Measurements from ENCODE around the gene SLC31A1.

Gene SLC31A1

GRCh38 chr9:113215132-113215531 is 6.2 kb upstream of the SLC31A1 start:
- H3K27me3 ChIP-seq (ENCODE audit: insufficient read depth, low read length, poor library complexity) = no peaks in the 10 kb centered on the region
- H3K27ac ChIP-seq (ENCODE audit: low read depth, low read length) = no peak overlapping the region
- H3K36me3 ChIP-seq (ENCODE audit: control insufficient read depth, insufficient read depth, low read length) = no peaks in the 10 kb centered on the region
- no peaks in the 10 kb centered on the region for H3K4me1 ChIP-seq (ENCODE audit: control insufficient read depth, low read depth, low read length)
- WGBS (ENCODE audit: extremely low coverage, insufficient coverage, low lambda C conversion rate) = no CpG with 5 or more reads among the region's 3 CpGs
- H3K4me2 ChIP-seq (ENCODE audit: low read length) = no peak overlapping the region
- H4K5ac ChIP-seq (ENCODE audit: low read length) = no peak overlapping the region
- no peak overlapping the region for H4K8ac ChIP-seq (ENCODE audit: low read depth, low read length)
- no peak overlapping the region for H3K18ac ChIP-seq (ENCODE audit: low read length)
- H2BK120ac ChIP-seq (ENCODE audit: low read depth, low read length) = no peak overlapping the region
- H3K9ac ChIP-seq (ENCODE audit: low read length) = no peak overlapping the region
- H2BK5ac ChIP-seq (ENCODE audit: low read length) = no peak overlapping the region
- no peak overlapping the region for H3K56ac ChIP-seq (ENCODE audit: low read length)
- H3K79me1 ChIP-seq (ENCODE audit: low read length) = peaks cover 3% of the 10 kb centered on the region
- DNase-seq = no peak
- no peak overlapping the region for H3K23ac ChIP-seq (ENCODE audit: low read length)
- H3K79me2 ChIP-seq (ENCODE audit: control insufficient read depth, insufficient read depth, low read length) = peaks cover 3% of the 10 kb centered on the region
- no peak overlapping the region for H3K4me3 ChIP-seq (ENCODE audit: low read length)
- no peak overlapping the region for H2BK15ac ChIP-seq (replicated peaks; ENCODE audit: low read depth)
- H3K4ac ChIP-seq (ENCODE audit: low read depth, low read length) = no peak overlapping the region
- H2AK5ac ChIP-seq (ENCODE audit: low read length) = no peak overlapping the region

- H3K56ac ChIP-seq (ENCODE audit: low read length) = no peak overlapping the region
- H4K8ac ChIP-seq (ENCODE audit: low read depth, low read length) = no peak overlapping the region
- H3K23ac ChIP-seq (ENCODE audit: low read length) = no peak overlapping the region
- no peak overlapping the region for H2BK120ac ChIP-seq (ENCODE audit: low read depth, low read length)
- H3K79me2 ChIP-seq (ENCODE audit: control insufficient read depth, insufficient read depth, low read length) = peaks cover 10% of the 10 kb centered on the region
- H3K27ac ChIP-seq (ENCODE audit: low read depth, low read length) = no peak overlapping the region
- H3K27me3 ChIP-seq (ENCODE audit: insufficient read depth, low read length, poor library complexity) = no peaks in the 10 kb centered on the region
- H3K36me3 ChIP-seq (ENCODE audit: control insufficient read depth, insufficient read depth, low read length) = no peaks in the 10 kb centered on the region
- no peak overlapping the region for H3K4me3 ChIP-seq (ENCODE audit: low read length)
- H2BK5ac ChIP-seq (ENCODE audit: low read length) = no peak overlapping the region
- no peak overlapping the region for H3K9ac ChIP-seq (ENCODE audit: low read length)
- H3K79me1 ChIP-seq (ENCODE audit: low read length) = peaks cover 6% of the 10 kb centered on the region
- peaks cover 2% of the 10 kb centered on the region for H3K4me1 ChIP-seq (ENCODE audit: control insufficient read depth, low read depth, low read length)
- WGBS (ENCODE audit: extremely low coverage, insufficient coverage, low lambda C conversion rate) = no CpG with 5 or more reads among the region's 3 CpGs
- no peak overlapping the region for H2BK15ac ChIP-seq (replicated peaks; ENCODE audit: low read depth)
- DNase-seq = peak; percentile 59
- no peak overlapping the region for H4K5ac ChIP-seq (ENCODE audit: low read length)
- H3K4me2 ChIP-seq (ENCODE audit: low read length) = no peak overlapping the region
- H2AK5ac ChIP-seq (ENCODE audit: low read length) = no peak overlapping the region
- no peak overlapping the region for H3K18ac ChIP-seq (ENCODE audit: low read length)
- H3K4ac ChIP-seq (ENCODE audit: low read depth, low read length) = no peak overlapping the region
Observed at GRCh38 chr9:113216406-113216805, 4.9 kb upstream of the SLC31A1 start.

GRCh38 chr9:113219186-113219936 is 2.0 kb upstream of the SLC31A1 start:
- Histone ChIP-seq H2BK120ac (ENCODE audit: low read depth, low read length) (no peak overlapping the region), H3K4me3 (ENCODE audit: low read length) (no peak overlapping the region), H3K36me3 (ENCODE audit: control insufficient read depth, insufficient read depth, low read length) (no peaks in the 10 kb centered on the region), H2BK15ac (replicated peaks; ENCODE audit: low read depth) (no peak overlapping the region), H2BK5ac (ENCODE audit: low read length) (no peak overlapping the region), H3K4me2 (ENCODE audit: low read length) (no peak overlapping the region), H3K56ac (ENCODE audit: low read length) (no peak overlapping the region), H4K5ac (ENCODE audit: low read length) (no peak overlapping the region), H3K27ac (ENCODE audit: low read depth, low read length) (no peak overlapping the region), H3K27me3 (ENCODE audit: insufficient read depth, low read length, poor library complexity) (no peaks in the 10 kb centered on the region), H2AK5ac (ENCODE audit: low read length) (no peak overlapping the region), H3K23ac (ENCODE audit: low read length) (no peak overlapping the region), H3K4me1 (ENCODE audit: control insufficient read depth, low read depth, low read length) (peaks cover 6% of the 10 kb centered on the region), H3K18ac (ENCODE audit: low read length) (no peak overlapping the region), H3K4ac (ENCODE audit: low read depth, low read length) (no peak overlapping the region), H4K8ac (ENCODE audit: low read depth, low read length) (no peak overlapping the region), H3K79me1 (ENCODE audit: low read length) (peaks cover 17% of the 10 kb centered on the region), H3K79me2 (ENCODE audit: control insufficient read depth, insufficient read depth, low read length) (peaks cover 10% of the 10 kb centered on the region), H3K9ac (ENCODE audit: low read length) (no peak overlapping the region)
- DNase-seq = no peak
- no CpG with 5 or more reads among the region's 3 CpGs for WGBS (ENCODE audit: extremely low coverage, insufficient coverage, low lambda C conversion rate)

- no peak overlapping the region for H3K27ac ChIP-seq (ENCODE audit: low read depth, low read length)
- no peak overlapping the region for H2BK15ac ChIP-seq (replicated peaks; ENCODE audit: low read depth)
- WGBS (ENCODE audit: extremely low coverage, insufficient coverage, low lambda C conversion rate) = no CpG with 5 or more reads among the region's 1 CpG
Observed at GRCh38 chr9:113219969-113220368, 1.4 kb upstream of the SLC31A1 start.

GRCh38 chr9:113220467-113221002 is 809 bp upstream of the SLC31A1 start:
- Histone ChIP-seq H3K27ac (ENCODE audit: low read depth, low read length) (peak overlapping the region; percentile 27), H3K4me1 (ENCODE audit: control insufficient read depth, low read depth, low read length) (peaks cover 6% of the 10 kb centered on the region), H2BK120ac (ENCODE audit: low read depth, low read length) (no peak overlapping the region), H3K36me3 (ENCODE audit: control insufficient read depth, insufficient read depth, low read length) (no peaks in the 10 kb centered on the region), H3K4me3 (ENCODE audit: low read length) (peak overlapping the region; percentile 95), H4K5ac (ENCODE audit: low read length) (no peak overlapping the region), H4K8ac (ENCODE audit: low read depth, low read length) (no peak overlapping the region), H3K18ac (ENCODE audit: low read length) (peak overlapping the region; percentile 63), H3K79me1 (ENCODE audit: low read length) (peaks cover 17% of the 10 kb centered on the region), H3K4ac (ENCODE audit: low read depth, low read length) (no peak overlapping the region), H2AK5ac (ENCODE audit: low read length) (no peak overlapping the region), H3K23ac (ENCODE audit: low read length) (no peak overlapping the region), H3K9ac (ENCODE audit: low read length) (peak overlapping the region; percentile 82), H3K27me3 (ENCODE audit: insufficient read depth, low read length, poor library complexity) (no peaks in the 10 kb centered on the region), H2BK15ac (replicated peaks; ENCODE audit: low read depth) (no peak overlapping the region), H3K79me2 (ENCODE audit: control insufficient read depth, insufficient read depth, low read length) (peaks cover 10% of the 10 kb centered on the region), H2BK5ac (ENCODE audit: low read length) (no peak overlapping the region), H3K4me2 (ENCODE audit: low read length) (peak overlapping the region; percentile 93), H3K56ac (ENCODE audit: low read length) (peak overlapping the region; percentile 97)
- WGBS (ENCODE audit: extremely low coverage, insufficient coverage, low lambda C conversion rate) = no CpG with 5 or more reads among the region's 11 CpGs
- DNase-seq = no peak

More at GRCh38 chr9:113219969-113220368, 1.4 kb upstream of the SLC31A1 start:
- Histone ChIP-seq H3K36me3 (ENCODE audit: control insufficient read depth, insufficient read depth, low read length) (no peaks in the 10 kb centered on the region), H3K4me2 (ENCODE audit: low read length) (no peak overlapping the region), H3K4me1 (ENCODE audit: control insufficient read depth, low read depth, low read length) (peaks cover 6% of the 10 kb centered on the region), H3K18ac (ENCODE audit: low read length) (no peak overlapping the region), H2AK5ac (ENCODE audit: low read length) (no peak overlapping the region), H3K56ac (ENCODE audit: low read length) (no peak overlapping the region), H3K27me3 (ENCODE audit: insufficient read depth, low read length, poor library complexity) (no peaks in the 10 kb centered on the region), H3K4ac (ENCODE audit: low read depth, low read length) (no peak overlapping the region), H4K8ac (ENCODE audit: low read depth, low read length) (no peak overlapping the region), H2BK120ac (ENCODE audit: low read depth, low read length) (no peak overlapping the region), H3K79me1 (ENCODE audit: low read length) (peaks cover 17% of the 10 kb centered on the region), H3K9ac (ENCODE audit: low read length) (peak overlapping the region; percentile 82), H2BK5ac (ENCODE audit: low read length) (no peak overlapping the region), H4K5ac (ENCODE audit: low read length) (no peak overlapping the region), H3K4me3 (ENCODE audit: low read length) (no peak overlapping the region), H3K79me2 (ENCODE audit: control insufficient read depth, insufficient read depth, low read length) (peaks cover 10% of the 10 kb centered on the region), H3K23ac (ENCODE audit: low read length) (no peak overlapping the region)
- no peak for DNase-seq
